Left forelimb (tissue), 1 donor: ENCODE data around the gene DCTD.

Experiments
- DNase-seq: peaks from one replicate; pipeline ENCODE4 v3.0.0-alpha.2; 2018; ENCODE audit warnings: low spot score

Gene DCTD

DNA sequence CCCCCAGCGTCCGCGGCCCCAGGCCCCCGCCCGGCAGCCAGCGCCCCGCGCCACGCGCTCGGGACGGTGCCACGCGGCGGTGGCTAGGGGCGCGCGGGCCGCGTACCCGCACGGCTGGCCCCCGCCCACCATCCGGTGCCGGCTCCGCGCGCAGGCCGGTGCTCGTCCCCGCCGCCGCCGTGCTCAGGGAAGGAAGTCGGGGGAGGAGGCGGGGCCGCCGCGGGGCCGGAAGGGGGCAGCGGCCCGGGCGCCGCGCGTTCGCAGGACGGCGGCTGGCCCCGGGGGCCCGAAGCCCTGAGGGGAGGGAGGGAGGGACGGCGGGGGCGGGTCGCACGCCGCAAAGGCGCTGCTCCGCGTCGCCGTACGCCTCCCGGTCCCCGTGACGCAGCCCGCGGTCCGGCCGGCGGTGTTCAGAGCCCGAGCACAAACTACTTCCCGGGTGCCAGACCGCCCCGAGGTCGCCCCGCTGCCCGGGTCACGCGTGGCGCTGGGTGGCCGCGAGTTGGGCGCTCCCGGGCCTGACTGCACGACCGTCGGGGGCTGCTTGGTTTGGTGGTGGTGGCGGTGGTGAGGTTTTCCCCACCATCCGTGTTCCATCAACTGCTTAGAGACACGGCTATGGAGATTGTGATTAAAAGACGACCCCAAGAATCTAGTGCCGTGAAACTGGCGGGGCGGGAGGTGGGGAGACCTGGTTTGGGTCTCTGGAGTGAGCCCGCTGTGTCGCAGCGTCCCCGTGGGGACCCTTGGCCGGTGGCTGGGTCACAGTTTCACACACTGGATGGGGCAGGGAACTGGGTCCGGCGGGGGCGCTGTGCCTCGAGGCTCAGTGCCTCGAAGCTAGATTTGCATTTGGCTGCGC is at the start of gene DCTD:
DCTD (minus strand) TSS at position 205 of the 862 bp plus-strand sequence. CDS start 1,818 bp downstream, outside the sequence.
- peak; percentile 85 for DNase-seq

DNA sequence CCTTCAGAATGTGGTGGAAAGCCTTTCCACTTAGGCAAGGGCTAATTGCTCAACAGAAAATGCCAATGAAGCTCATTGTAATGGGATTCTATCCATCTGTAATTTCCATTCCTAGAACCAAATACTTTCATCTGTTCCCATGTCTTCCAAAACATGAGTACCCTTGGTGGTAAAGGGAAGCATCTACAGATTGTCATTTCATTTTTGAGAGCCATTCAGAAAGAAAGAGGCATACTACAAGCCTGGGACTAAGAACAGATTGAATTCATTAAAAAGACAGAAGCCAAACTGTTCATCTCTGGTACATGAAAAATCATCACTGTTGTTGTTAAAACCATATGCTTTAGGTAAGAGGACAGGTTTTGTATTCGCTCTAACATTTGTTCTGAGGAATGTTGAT is 43.6 kb upstream of the DCTD start:
- DNase-seq = no peak

- DNase-seq = no peak
Measured at GRCh38 chr4:182960228-182960627, 43.0 kb upstream of the DCTD start.

DNA sequence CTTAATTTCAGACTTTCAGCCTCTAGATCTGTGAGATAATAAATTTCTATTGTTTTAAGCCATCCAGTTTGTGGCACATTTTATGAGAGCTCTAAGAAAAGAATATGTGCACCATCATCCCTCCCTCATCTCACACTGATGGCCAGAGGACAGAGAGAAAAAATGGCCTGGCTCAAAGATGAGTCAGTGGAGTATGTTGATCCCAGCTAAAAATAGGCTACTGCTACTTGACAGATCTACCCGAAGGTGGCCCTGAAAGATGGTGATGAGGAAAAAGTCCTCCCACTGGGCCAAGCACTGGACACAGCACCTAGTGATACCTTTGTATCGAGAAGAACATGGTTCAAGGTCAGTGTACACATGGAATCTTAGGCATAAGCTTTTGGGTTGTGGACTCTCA is 38.2 kb upstream of the DCTD start:
- no peak for DNase-seq

DNA sequence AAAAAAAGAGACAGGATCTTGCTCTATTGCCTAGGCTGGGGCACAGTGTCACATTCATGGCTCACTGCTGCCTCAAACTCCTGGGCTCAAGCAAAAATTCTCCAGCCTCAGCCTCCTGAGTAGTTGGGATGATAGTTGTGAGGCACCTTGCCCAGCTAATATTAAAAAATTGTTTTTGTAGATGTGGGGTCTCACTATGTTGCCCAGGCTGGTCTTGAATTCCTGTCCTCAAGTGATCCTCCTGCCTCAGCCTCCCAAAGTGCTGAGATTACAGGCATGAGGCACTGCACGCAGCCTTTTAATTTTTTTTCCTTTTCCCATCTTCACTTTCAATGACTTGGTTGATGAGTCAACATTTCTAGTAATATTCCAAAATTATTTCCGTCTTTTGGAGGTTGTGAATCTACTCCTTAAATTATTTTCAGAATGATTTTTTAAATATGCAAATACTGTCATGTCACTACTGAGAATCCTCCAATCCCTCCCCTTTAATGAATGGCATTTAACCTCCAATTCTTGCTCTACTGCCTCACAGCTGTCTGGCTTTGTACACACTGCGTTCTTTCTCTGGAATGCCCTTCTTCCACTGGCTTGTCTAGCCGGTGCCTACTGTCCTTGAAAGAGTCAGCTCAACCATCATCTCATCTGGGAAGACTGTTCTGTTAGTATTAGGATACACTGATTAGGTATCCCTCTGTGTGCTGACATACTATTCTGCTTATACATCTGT is 27.5 kb upstream of the DCTD start:
- DNase-seq = no peak

- no peak for DNase-seq
Measured at GRCh38 chr4:182939680-182940079, 22.5 kb upstream of the DCTD start.

DNA sequence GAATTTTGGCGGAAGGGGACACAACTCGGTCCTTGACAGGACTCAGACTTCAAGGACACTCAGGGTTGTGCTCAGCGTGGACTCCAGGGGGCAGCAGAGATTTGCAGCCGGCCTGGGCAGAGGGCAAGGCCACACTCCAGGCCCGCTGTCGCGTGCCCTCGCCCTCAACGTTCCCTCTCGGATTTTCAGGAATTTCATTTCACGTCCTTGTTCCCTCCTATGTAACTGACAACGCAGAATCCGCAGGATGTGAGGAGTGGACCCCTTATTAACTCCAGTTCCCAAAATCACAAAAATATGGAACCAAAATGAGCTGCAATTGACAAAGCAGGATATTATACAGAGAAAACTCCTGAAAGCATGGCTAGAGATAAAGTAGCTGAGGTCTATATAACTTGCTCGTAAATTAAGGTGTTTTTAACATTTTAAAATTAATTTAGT is 21.0 kb upstream of the DCTD start:
- DNase-seq = peak; percentile 70

DNA sequence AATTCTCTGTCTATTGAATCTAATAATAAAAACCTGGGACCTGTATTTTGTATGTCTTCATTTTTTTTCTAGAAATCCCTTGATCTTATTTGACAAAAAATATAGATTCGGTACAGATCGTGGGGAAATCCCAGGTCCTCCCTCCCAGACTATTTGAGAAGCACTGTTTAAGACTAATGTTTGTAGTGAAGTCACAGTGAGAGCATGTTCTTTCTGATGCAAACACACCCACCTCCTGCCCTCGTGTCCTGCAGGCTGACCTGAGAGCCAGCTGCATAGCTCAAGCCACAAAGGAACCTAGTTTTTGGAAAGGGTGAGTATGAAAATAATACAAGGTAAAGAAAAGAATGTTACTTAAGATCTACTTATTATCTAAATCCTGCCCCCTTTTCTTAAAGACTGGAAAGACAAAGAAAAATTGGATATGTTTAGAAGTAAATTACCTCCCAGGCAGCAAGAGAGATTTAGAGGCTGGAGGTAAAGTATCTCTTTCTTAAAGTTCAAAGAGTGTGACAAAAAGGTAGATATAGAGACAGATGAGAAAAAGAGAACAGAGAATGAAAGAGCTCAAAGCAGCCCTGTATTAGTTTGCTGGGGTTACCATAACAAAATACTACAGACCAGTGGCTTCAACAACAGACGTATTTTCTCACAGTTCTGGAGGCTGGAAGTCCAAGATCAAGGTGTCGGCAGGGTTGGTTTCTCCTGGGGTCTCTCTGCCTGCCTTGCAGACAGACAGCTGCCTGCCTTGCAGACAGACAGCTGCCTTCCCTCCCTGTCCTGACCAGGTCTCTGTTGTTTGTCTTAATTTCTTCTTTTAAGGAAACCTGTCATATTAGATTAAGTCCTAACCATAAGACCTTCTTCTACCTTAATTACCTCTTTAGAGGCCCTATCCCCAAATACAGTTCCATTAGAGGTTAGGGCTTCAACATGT is 20.4 kb upstream of the DCTD start:
- no peak for DNase-seq

- DNase-seq = no peak
Measured at GRCh38 chr4:182932651-182933050, 15.5 kb upstream of the DCTD start.

DNA sequence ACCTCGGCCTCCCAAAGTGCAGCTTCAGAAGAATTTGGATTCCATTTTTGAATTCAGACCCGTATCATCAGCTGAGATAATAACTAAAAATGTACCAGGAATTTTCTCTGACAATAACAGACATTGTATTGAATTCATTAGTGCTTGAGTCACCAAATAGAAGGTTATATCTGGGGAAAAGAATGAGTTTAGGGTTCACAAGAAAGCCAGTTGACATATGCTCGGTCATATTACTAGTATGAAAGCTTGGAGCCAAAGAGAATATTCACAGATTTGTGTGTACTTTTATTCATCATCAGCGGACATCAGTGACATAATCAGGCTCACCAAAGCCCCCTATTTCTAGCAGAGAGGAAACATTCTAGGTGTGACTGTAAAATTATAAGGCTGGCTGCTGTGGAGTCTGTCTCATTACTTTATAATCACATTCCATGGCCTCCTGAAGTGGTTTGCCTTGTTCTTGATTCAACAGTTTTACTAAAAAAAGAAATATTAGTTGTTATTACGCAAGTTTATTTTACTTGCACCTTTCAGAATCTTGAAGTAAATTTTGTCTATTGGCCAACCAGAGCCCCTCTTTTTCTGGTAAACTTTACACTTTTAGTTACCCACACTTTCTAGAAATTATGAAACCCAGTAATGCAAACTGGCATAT is 14.6 kb upstream of the DCTD start:
- no peak for DNase-seq

DNA sequence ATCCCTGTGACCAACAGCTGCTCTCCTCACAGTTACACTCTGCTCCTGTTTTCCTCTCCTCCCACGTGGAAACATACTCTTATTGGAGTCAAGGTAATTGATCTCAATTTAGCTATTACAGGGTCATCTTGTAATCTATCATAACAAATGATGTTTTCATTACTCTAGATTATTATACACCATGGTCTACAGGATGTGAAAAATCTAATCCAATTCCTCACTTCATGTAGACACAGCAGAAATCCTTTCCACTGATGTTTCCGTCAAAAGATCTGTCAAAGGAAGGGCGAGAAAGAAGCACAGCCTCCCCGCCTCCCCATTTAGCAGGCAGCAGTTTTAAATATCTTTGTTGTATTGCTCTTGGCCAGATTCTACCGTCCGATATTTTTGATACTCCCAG is 13.7 kb upstream of the DCTD start:
- DNase-seq = no peak

- no peak for DNase-seq
Measured at GRCh38 chr4:182929296-182929695, 12.1 kb upstream of the DCTD start.

DNA sequence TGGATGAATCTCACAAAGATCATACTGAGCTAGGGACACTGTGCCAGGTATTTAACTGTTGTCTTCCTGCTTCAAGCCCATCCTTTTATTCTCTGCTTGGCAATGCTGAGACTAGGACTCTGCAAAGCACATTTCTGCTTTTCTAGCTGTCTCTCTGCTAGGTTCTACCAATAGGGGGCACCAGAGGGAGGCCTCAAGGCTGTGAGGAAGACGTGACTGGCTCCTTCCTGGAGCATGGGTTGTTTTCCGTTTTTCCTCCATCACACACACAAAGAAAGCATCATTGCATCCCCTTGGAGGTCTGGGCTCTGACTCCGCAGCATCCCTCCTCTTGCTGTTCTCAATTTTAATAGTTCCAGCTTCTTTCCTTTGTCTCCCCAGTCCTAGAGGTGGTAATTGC is 10.9 kb upstream of the DCTD start:
- DNase-seq = no peak

DNA sequence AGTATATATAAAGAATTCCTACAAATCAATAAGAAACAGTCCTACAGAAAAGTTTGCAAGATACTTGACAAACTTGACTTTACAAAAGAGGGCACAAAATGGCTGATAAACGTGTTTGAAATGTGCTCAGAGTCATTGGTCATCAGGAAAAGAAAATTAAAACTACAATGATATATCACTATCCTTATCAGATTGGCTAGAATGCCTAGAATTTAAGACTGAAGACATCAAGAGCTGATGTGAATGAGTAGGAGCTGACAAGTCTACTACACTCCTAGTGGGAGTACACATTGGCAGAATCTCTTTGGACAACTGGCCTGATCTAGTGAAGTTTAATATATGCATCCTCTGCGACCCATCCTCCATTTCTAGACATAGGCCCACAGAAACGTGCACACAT is 10.3 kb upstream of the DCTD start:
- DNase-seq = no peak

DNA sequence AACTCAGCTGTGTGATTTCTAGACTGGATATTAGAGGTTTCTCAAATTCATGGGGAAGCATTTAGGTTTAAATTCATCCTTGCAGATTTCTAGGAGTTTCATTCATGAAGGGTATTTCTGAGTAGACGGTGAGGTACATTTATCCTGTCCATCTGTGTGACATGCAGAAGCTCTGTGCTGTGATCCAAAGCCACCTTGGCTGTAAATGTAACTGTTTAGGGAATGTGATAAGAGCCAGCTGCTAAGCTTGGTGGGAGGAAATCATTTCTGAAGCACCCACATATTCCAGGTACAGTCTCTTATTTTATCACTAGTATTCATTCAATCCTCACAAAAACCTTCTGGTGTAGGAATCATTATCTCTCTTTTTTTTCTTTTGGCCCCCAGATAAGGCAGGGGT is 8.7 kb upstream of the DCTD start:
- DNase-seq = no peak

GRCh38 chr4:182925298-182925757 is 8.1 kb upstream of the DCTD start:
- no peak for DNase-seq

DNA sequence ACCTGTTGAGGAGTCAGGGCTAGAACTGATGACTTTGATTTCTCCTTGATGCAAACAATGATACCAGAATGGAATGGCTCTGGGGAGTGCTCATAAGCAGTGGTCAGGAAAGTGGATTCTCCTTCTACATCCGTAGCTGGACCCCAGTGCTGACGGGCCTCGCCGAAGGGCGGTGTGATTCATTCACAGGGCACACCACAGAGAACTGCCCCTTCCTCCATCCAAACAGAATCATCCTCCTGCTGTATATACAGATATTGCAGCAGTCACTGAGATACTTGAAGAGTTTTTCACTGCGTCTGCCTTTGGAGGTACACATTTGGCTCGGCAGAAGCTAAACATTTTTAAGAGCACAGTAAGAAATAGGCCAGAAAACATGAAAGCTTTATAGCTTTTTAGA is 7.3 kb upstream of the DCTD start:
- DNase-seq = no peak

DNA sequence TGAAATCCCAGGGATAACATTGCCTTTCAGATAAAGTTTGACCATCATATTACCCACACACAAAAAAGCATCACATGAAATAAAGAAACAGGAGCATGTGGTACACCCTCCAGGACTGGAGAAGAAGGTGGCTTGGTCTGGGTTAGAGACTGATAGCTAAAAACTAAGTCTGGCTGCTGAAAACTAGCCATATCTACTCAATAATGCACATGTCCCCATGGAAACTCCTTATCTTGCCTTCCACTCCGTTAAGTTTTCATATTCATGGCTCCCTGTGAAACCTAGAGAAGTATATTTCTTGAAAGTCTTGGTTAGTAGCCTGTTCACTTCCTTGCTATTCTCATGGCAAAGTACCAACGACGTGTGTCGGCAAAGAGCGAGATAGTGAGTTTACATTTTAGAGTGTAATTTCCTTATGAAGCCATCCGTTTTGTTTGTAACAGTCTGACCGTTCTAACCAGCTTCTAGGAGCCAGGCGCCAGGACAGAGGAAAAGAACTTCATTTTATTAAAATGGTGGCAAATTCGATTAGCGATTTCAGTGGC is 6.7 kb upstream of the DCTD start:
- no peak for DNase-seq

DNA sequence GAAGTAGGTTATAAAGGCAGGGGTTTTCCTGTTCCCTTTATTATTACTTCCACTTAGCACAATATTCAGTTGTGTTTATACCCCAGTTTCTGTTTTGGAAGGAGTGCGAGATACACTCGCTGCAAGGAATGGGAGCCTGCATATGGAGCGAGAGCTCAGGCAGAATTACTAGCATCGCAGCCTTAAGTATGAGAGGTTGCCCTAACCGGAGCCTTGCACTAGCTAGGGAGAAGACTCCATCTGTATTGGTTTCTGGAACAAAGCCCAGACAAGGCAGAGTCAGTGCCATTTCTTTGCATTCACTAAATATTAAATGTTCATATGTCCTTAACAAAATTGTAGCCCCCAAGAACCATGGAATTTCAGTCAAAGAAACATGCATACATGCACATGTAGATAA is 6.2 kb upstream of the DCTD start:
- no peak for DNase-seq

DNA sequence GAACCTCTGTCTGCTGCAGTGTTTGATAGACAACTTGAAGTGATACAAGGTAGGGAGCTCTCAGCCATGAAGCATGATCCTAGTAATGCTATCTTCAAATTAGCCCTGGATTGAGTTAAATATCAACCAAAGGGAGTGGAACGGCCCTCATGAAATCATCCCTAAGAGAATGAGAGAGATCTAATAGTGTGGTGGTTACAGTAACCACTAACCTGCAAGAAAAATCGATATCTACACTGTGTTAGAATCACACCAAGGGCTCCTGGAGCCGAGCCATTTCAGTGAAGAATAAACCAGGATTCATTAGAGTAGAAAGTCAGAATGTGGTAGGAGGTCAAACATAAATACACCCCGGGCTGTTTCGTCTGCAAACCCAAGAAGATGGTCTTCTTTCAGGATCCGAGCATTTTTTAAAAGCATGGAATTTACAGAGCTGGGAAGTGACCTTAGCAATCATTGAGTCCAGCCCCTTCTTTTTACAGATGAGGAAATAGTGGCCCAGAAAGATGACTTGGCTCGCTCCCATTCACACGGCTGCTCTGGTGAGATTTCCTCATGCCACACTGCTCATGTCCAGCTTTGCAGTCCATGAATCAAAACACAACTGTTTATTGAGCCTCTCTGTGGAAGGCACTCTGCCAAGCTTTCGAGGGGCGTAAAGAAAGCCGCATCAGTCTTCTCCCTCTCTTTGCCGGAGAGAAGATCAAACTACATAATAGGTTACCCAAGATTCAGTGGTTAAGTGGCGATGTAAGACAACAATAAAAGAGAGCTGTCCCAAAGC is 5.5 kb upstream of the DCTD start:
- no peak for DNase-seq

- DNase-seq = no peak
Measured at GRCh38 chr4:182921608-182922007, 4.4 kb upstream of the DCTD start.
